ENCODE results near the gene FARP2.

Gene FARP2

GRCh38 chr2:241465543-241465942, 109.5 kb downstream of the FARP2 start:
- no peak for TF ChIP-seq CTCF (IDR thresholded peaks at IDR 0.05)
- no peak for TF ChIP-seq ZFX (IDR thresholded peaks at IDR 0.05; ENCODE audit: borderline replicate concordance)

GRCh38 chr2:241466230-241466629, 110.1 kb downstream of the FARP2 start:
- TF ChIP-seq ZFX (IDR thresholded peaks at IDR 0.05; ENCODE audit: borderline replicate concordance) = no peak
- TF ChIP-seq CTCF (IDR thresholded peaks at IDR 0.05) = no peak
- H3K27ac ChIP-seq = no peak overlapping the region

More at GRCh38 chr2:241465543-241465942, 109.5 kb downstream of the FARP2 start:
- H3K27ac ChIP-seq = no peak overlapping the region

GRCh38 chr2:241467777-241468475, 111.8 kb downstream of the FARP2 start:
- no peak for TF ChIP-seq ZFX (IDR thresholded peaks at IDR 0.05; ENCODE audit: borderline replicate concordance)
- TF ChIP-seq CTCF (IDR thresholded peaks at IDR 0.05) = no peak
- H3K27ac ChIP-seq = no peak overlapping the region

- TF ChIP-seq ZFX (IDR thresholded peaks at IDR 0.05; ENCODE audit: borderline replicate concordance) (no peak), CTCF (IDR thresholded peaks at IDR 0.05) (no peak)
- no peak overlapping the region for H3K27ac ChIP-seq
Observed at GRCh38 chr2:241468476-241468781, 112.3 kb downstream of the FARP2 start.

- H3K27ac ChIP-seq = no peak overlapping the region
- TF ChIP-seq CTCF (IDR thresholded peaks at IDR 0.05) (no peak), ZFX (IDR thresholded peaks at IDR 0.05; ENCODE audit: borderline replicate concordance) (no peak)
Observed at GRCh38 chr2:241469746-241470145, 113.7 kb downstream of the FARP2 start.

- no peak for TF ChIP-seq CTCF (IDR thresholded peaks at IDR 0.05)
- no peak for TF ChIP-seq ZFX (IDR thresholded peaks at IDR 0.05; ENCODE audit: borderline replicate concordance)
- H3K27ac ChIP-seq = no peak overlapping the region
Observed at GRCh38 chr2:241473399-241473798, 117.3 kb downstream of the FARP2 start.

- TF ChIP-seq CTCF (IDR thresholded peaks at IDR 0.05) (no peak), ZFX (IDR thresholded peaks at IDR 0.05; ENCODE audit: borderline replicate concordance) (no peak)
- H3K27ac ChIP-seq = peak overlapping the region; percentile 45
Observed at GRCh38 chr2:241475267-241475666, 119.2 kb downstream of the FARP2 start.
